GM19099 (cell line): ENCODE data around the gene PHAF1.

Experiments
- POLR2A ChIP-seq: IDR thresholded peaks from 3 replicates; pipeline ENCODE4 v1.6.1; 2011; ENCODE audit warnings: low read depth; ENCODE audit not compliant: insufficient read length; ENCODE audit errors: extremely low read depth

PHAF1 gene

GRCh38 chr16:67150047-67150832 lies 40.5 kb downstream of the PHAF1 start:
- no peak for TF ChIP-seq POLR2A

GRCh38 chr16:67150833-67151396 lies 41.2 kb downstream of the PHAF1 start, which contains the start of gene B3GNT9:
TSS of gene B3GNT9 (minus strand) at chr16:67150998. CDS start at chr16:67150485, 513 bp downstream.
- peak; percentile 57 for TF ChIP-seq POLR2A

GRCh38 chr16:67151431-67152097 lies 41.8 kb downstream of the PHAF1 start:
- no peak for TF ChIP-seq POLR2A

- no peak for TF ChIP-seq POLR2A
These were observed 45.0 kb downstream of the PHAF1 start for GRCh38 chr16:67154578-67155294.

GRCh38 chr16:67155295-67156142 lies 45.8 kb downstream of the PHAF1 start:
- TF ChIP-seq POLR2A, result no peak

- no peak for TF ChIP-seq POLR2A
These were observed 46.6 kb downstream of the PHAF1 start for GRCh38 chr16:67156143-67156844.

- TF ChIP-seq POLR2A, result no peak
These were observed 47.5 kb downstream of the PHAF1 start for GRCh38 chr16:67157106-67157748.

GRCh38 chr16:67157892-67158635 lies 48.3 kb downstream of the PHAF1 start:
- TF ChIP-seq POLR2A, result no peak

GRCh38 chr16:67158637-67159600 lies 49.2 kb downstream of the PHAF1 start:
- peak; percentile 48 for TF ChIP-seq POLR2A

- no peak for TF ChIP-seq POLR2A
These were observed 51.9 kb downstream of the PHAF1 start for GRCh38 chr16:67161595-67162058.

- TF ChIP-seq POLR2A, result no peak
These were observed 52.9 kb downstream of the PHAF1 start for GRCh38 chr16:67162506-67163163.
